ENCODE data around the gene ZCCHC18.
"Not testable (repeated sequence)": the region's sequence is repeated elsewhere in the genome, so short reads cannot be mapped to it uniquely, and the experiment has no call there.

ZCCHC18 gene

GRCh38 chrX:104112326-104112951, at the start of gene ZCCHC18:
Gene ZCCHC18, plus strand, starts transcription at chrX:104112523. Its CDS starts 1,589 bp downstream, at chrX:104114112.
- peak; percentile 79 for DNase-seq

GRCh38 chrX:104062636-104063035, 49.7 kb upstream of the ZCCHC18 start:
- DNase-seq: not testable (repeated sequence)

- not testable (repeated sequence) for DNase-seq
Measured at GRCh38 chrX:104075778-104076445, 36.4 kb upstream of the ZCCHC18 start, which contains the start of gene TMSB15C. Gene TMSB15C, minus strand, starts transcription at chrX:104076236.

- DNase-seq: not testable (repeated sequence)
Measured at GRCh38 chrX:104077854-104078253, 34.5 kb upstream of the ZCCHC18 start.

GRCh38 chrX:104084063-104084462, 28.3 kb upstream of the ZCCHC18 start:
- DNase-seq: no peak

GRCh38 chrX:104084534-104085277, 27.6 kb upstream of the ZCCHC18 start:
- no peak for DNase-seq

GRCh38 chrX:104085477-104085876, 26.8 kb upstream of the ZCCHC18 start:
- no peak for DNase-seq

GRCh38 chrX:104085919-104086318, 26.4 kb upstream of the ZCCHC18 start:
- DNase-seq: no peak

- peak; percentile 50 for DNase-seq
Measured at GRCh38 chrX:104098151-104098808, 14.0 kb upstream of the ZCCHC18 start.

GRCh38 chrX:104098919-104099318, 13.4 kb upstream of the ZCCHC18 start:
- DNase-seq: no peak

GRCh38 chrX:104104676-104105075, 7.6 kb upstream of the ZCCHC18 start:
- no peak for DNase-seq

- DNase-seq: no peak
Measured at GRCh38 chrX:104105330-104106262, 6.7 kb upstream of the ZCCHC18 start.

GRCh38 chrX:104108955-104109354, 3.4 kb upstream of the ZCCHC18 start:
- DNase-seq: no peak

- not testable (repeated sequence) for DNase-seq
Measured at GRCh38 chrX:104110491-104111240, 1.7 kb upstream of the ZCCHC18 start.

- peak; percentile 39 for DNase-seq
Measured at GRCh38 chrX:104113222-104113965, 1.1 kb downstream of the ZCCHC18 start.

GRCh38 chrX:104117759-104118158, 5.4 kb downstream of the ZCCHC18 start:
- DNase-seq: no peak

- no peak for DNase-seq
Measured at GRCh38 chrX:104118765-104119164, 6.4 kb downstream of the ZCCHC18 start.

- no peak for DNase-seq
Measured at GRCh38 chrX:104122829-104123228, 10.5 kb downstream of the ZCCHC18 start.

GRCh38 chrX:104126856-104127255, 14.5 kb downstream of the ZCCHC18 start:
- DNase-seq: no peak

- no peak for DNase-seq
Measured at GRCh38 chrX:104130808-104131207, 18.5 kb downstream of the ZCCHC18 start.

Measured in femur (tissue), 1 donor.